CD4-positive, alpha-beta T cell treated with Interleukin-17A for 4 hours (primary cell): ENCODE data around the gene PLCE1.

Source experiments
- DNase-seq: peaks from one replicate; pipeline ENCODE4 v3.0.0-alpha.2; 2020; ENCODE audit warnings: mixed read lengths

PLCE1 gene

GRCh38 chr10:93995182-93995581, 1.5 kb downstream of the PLCE1 start:
- DNase-seq = no peak

- no peak for DNase-seq
Observed at GRCh38 chr10:93995598-93996271, 2.0 kb downstream of the PLCE1 start.

- DNase-seq = no peak
Observed at GRCh38 chr10:93996551-93996950, 2.8 kb downstream of the PLCE1 start.

GRCh38 chr10:93997546-93997945, 3.8 kb downstream of the PLCE1 start:
- no peak for DNase-seq

GRCh38 chr10:93999401-93999851, 5.7 kb downstream of the PLCE1 start:
- DNase-seq = no peak

GRCh38 chr10:94000638-94001415, 7.1 kb downstream of the PLCE1 start:
- DNase-seq = no peak

GRCh38 chr10:94001416-94001810, 7.7 kb downstream of the PLCE1 start:
- no peak for DNase-seq

- DNase-seq = no peak
Observed at GRCh38 chr10:94002156-94002555, 8.4 kb downstream of the PLCE1 start.

GRCh38 chr10:94003488-94003887, 9.8 kb downstream of the PLCE1 start:
- DNase-seq = no peak

GRCh38 chr10:94005050-94005449, 11.3 kb downstream of the PLCE1 start:
- DNase-seq = no peak

GRCh38 chr10:94006591-94007550, 13.1 kb downstream of the PLCE1 start:
- DNase-seq = no peak

- DNase-seq = no peak
Observed at GRCh38 chr10:94008526-94008925, 14.8 kb downstream of the PLCE1 start.

GRCh38 chr10:94010116-94010515, 16.4 kb downstream of the PLCE1 start:
- no peak for DNase-seq

GRCh38 chr10:94010886-94011285, 17.2 kb downstream of the PLCE1 start:
- DNase-seq = no peak

GRCh38 chr10:94011296-94011695, 17.6 kb downstream of the PLCE1 start:
- no peak for DNase-seq

GRCh38 chr10:94012834-94013233, 19.1 kb downstream of the PLCE1 start:
- no peak for DNase-seq

- no peak for DNase-seq
Observed at GRCh38 chr10:94013331-94013760, 19.6 kb downstream of the PLCE1 start.

GRCh38 chr10:94014304-94014703, 20.6 kb downstream of the PLCE1 start:
- no peak for DNase-seq

GRCh38 chr10:94016727-94017714, 23.3 kb downstream of the PLCE1 start:
- no peak for DNase-seq

- DNase-seq = no peak
Observed at GRCh38 chr10:94018107-94018506, 24.4 kb downstream of the PLCE1 start.

- no peak for DNase-seq
Observed at GRCh38 chr10:94023906-94024305, 30.2 kb downstream of the PLCE1 start.

GRCh38 chr10:94024407-94024806, 30.7 kb downstream of the PLCE1 start:
- DNase-seq = no peak
